NCI-H187 treated with DMSO at 0.1 percent for 48 hours (cell line): ENCODE results near the gene JAG2.

Experiments used
- DNase-seq: peaks from one replicate; lab custom pipeline; 2025; lab: John Stamatoyannopoulos, UW

Gene JAG2

GRCh38 chr14:105203057-105203531, 34.5 kb upstream of the JAG2 start:
- no peak for DNase-seq

- no peak for DNase-seq
Observed at GRCh38 chr14:105201925-105202513, 33.4 kb upstream of the JAG2 start.

- DNase-seq, result no peak
Observed at GRCh38 chr14:105201156-105201924, 32.8 kb upstream of the JAG2 start.

DNA sequence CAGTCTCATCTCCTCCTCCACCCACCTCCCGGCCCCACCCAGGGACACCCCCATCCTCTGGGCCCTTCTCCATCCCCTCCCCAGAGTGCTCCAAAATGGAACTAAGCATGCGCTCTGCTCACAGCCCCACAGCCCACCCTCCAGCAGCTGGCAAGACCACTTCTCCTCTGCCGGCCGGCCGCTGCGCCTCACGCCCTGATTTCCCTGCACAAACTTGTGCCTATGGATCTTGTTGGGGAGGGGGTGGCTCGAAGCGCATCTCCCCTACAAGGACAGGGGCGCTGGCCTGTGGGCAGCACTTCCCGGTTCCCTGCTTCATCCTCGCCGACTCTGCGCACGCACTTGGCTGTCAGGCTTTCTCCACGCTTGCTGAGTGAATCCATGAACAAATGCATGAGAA, 32.1 kb upstream of the JAG2 start:
- no peak for DNase-seq

GRCh38 chr14:105200074-105200473, 31.5 kb upstream of the JAG2 start:
- no peak for DNase-seq

DNA sequence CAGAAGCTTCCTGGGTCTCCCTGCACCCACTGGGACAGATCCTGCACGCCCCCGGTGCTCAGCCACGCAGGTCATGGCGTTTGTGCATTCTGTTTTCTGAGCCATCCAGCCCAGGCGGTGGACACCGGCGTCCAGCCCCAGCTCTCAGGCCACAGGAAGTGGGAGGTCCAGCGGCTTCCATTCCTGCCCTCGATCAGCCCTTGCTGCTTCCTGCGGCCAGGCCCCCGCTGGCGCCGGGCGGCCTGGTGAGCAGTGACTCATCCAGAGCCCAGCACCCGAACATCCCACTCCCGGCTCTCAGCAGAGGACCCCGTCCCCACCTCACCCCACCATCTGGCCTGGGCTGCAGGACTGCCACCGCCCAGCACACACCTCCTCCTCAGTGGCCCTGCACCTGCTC, 30.5 kb upstream of the JAG2 start:
- no peak for DNase-seq

GRCh38 chr14:105198588-105198987, 30.0 kb upstream of the JAG2 start:
- no peak for DNase-seq

DNA sequence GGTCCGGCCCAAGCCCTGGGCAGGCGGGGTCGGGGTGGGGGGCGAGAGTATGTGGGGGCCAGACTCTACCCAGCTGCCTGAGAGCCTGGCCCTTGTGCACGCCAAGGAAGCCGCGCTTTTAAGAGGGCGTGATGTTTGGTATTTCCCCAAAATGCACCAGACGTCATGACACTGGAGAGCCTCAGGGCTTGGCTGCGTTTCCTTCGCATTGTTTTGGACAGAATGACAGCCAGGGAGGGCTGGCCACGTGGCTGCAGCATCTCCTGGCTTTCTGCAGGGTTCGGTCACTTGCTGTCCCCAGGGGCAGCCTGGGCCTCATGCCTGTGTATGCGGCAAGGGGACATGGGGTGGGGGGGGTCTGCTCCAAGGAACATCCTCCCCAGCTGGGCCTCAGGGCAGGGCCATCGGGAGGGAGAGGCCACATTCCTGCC, 28.6 kb upstream of the JAG2 start:
- DNase-seq, result no peak

DNA sequence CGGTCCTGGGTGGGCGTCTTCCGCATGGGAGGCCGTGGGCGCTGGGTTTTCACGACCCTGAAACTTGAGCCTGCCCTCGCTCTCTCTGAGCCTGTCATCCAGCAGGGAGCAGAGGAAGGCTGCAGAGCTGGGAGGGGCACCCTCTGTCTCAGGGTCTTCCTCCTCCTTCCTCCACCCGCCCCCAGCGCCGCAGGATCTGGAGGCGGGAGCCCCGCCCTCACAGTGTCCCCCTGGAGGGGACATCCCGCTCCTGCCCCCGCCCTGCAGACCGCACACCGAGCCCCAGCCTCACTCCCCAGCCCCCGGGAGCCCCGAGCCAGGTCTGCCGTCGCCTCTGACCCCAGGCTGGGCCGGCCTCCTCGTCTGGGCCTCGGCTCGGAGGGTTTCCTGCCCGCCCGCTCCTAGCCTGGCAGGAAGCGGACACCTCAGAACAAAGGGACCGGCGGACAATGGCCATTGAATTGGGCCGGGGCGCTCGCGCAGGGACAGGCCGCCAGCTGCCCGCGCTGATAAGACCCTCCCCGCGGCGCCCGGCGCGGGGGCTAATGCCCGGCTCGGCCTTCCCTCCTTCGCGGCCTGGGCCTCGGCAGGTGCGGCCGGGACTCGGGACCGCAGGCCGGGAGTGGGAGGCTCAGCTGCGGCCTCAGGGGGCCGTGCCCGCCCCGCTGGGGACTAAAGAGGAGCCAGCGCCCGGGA, 27.8 kb upstream of the JAG2 start:
- DNase-seq, result no peak

- no peak for DNase-seq
Observed at GRCh38 chr14:105195522-105196264, 27.1 kb upstream of the JAG2 start.

DNA sequence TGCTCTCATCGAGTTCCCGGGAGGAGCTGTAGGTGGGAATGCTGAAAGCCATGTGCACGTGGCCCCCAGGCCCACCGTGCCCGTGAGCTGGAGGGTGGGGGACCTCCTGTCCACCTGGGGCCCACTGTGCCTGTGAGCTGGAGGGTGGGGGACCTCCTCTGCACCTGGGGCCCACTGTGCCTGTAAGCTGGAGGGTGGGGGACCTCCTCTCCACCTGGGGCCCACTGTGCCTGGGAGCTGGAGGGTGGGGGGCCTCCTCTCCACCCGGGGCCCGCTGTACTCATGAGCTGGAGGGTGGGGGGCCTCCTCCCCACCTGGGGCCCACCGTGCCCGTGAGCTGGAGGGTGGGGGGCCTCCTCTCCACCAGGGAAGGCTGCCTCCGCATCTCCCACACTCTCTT, 26.5 kb upstream of the JAG2 start:
- no peak for DNase-seq

- no peak for DNase-seq
Observed at GRCh38 chr14:105193916-105194782, 25.6 kb upstream of the JAG2 start.

GRCh38 chr14:105192866-105193731, 24.5 kb upstream of the JAG2 start:
- no peak for DNase-seq

DNA sequence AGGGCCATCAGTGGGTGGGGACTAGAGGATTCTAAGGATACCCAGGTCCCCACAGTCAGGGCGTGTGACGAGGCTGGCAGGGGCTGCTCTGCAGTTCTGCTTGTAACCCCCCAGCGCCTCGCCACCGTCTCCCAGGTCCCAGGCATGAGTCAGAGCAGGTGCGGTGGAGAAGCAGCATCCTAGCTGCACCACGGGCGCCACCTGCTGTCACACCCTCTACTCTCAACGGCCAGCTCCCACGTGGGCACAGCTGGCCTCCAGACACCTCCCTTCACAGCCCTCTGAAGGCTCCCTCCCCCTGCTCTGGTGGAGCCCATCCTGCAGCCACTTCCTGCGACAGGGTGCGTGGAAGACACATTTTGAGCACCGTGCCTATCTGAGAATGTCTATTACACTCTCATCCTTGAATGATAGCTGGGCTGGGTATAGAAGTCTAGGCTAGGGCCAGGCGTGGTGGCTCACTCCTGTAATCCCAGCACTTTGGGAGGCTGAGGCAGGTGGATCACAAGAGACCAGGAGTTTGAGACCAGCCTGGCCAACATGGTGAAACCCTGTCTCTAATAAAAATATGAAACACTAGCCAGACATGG, 19.5 kb upstream of the JAG2 start:
- no peak for DNase-seq

- DNase-seq, result no peak
Observed at GRCh38 chr14:105187116-105187515, 18.5 kb upstream of the JAG2 start.

GRCh38 chr14:105185973-105186372, 17.4 kb upstream of the JAG2 start:
- no peak for DNase-seq

GRCh38 chr14:105185001-105185400, 16.4 kb upstream of the JAG2 start:
- no peak for DNase-seq

DNA sequence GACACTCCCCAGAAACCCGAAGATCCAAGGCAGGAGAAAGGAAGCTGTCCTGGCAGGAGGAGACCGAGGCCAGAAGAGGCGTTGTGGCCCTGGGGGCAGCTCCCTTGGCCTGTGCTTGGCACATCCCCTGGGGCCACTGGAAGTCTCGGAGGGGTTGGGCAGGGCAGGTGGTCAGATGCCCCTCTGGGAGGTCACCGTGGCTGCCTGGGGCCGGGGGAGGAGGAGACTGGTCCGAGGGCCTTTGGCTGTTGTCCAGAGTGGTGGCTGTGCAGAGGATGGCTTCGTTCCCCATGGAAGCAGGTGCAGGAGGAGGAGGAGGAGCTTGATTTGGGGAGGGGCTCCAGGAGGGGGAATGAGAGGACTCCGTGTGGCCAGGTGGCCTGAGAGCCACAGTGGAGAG, 15.9 kb upstream of the JAG2 start:
- DNase-seq, result no peak

DNA sequence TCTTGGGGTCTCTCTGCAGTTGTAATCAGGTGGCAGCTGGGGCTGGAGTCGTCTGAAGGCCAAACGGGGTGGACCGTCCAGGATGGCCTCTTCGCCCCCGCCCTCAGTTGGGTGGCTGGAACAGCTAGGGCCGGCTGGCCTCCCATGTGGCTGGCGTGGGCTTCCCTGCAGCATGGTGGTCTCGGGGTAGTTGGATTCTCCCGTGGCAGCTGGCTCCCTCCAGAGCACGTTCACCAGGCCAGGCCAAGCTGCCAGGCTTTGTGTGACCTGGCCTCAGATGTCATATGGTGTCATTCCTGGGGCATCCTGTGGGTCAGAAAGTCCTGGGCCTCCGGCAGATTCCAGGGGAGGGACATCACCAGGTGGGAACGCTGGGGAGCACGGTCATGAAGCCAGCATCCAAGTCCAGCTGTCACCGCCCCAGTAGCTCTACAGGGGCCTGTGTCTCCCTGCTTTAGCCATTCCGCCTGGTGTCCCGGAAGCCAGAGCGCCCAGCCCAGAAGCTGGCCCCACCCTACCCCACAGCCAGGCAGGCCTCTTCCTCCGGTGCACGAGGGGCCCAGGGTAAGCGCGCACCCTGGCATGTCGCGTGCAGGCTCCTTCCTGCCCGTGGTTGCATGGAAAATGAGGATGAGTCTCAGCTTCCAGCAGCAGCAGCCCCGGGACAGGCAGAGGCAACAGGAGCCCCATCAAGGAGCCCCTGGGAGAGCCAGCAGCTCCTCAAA, 13.9 kb upstream of the JAG2 start:
- DNase-seq, result no peak
